ENCODE results near the gene KYNU. TPM values are rescaled to one million over a fixed set of nuclear protein-coding genes. Genes with fewer than 3 reads are reported as not detected.
A peak's percentile ranks its signal among the peaks of the same experiment; 100 is the strongest.

The KYNU gene
- total and polyA plus RNA-seq, 7 experiments from 2014 or later: 0.13 to 23.4 (median 1.4) TPM; not detected in 2

GRCh38 chr2:142992840-142993239 lies 115.4 kb downstream of the KYNU start:
- intact Hi-C loops (cut with micrococcal nuclease): no loop called here
- Histone ChIP-seq H3K27ac (ENCODE audit: low read depth, low read length) (no peak overlapping the region), H3K4me3 (ENCODE audit: low read length) (no peak overlapping the region), H3K4me1 (ENCODE audit: control insufficient read depth in 2 of 2, insufficient read depth in 2 of 2, low read length in 2 of 2) (no peaks in the 10 kb centered on the region), H3K9me3 (ENCODE audit: control insufficient read depth in 2 of 3, low read length in 3 of 3) (no peaks in the 10 kb centered on the region), H3K36me3 (ENCODE audit: control insufficient read depth in 2 of 3, insufficient read depth in 3 of 3, low read length in 3 of 3) (no peaks in the 10 kb centered on the region), H3K27me3 (ENCODE audit: control insufficient read depth in 2 of 2, insufficient read depth in 2 of 2, low read length in 2 of 2) (peaks cover 0 to under 1% of the 10 kb centered on the region in 2 donors)
- no peak for DNase-seq
- H3K27me3 Mint-ChIP-seq: peaks cover 7 to 43% (median 13%) of the 10 kb centered on the region in 5 donors
- H3K27ac Mint-ChIP-seq: no peak overlapping the region
- ATAC-seq: no peak
- ChIA-PET CTCF (no interaction called here), POLR2A (no interaction called here)
- peaks cover 0 to 5% (median 0%) of the 10 kb centered on the region in 7 donors for H3K4me1 Mint-ChIP-seq
- H3K9me3 Mint-ChIP-seq: no peaks in the 10 kb centered on the region
- H3K36me3 Mint-ChIP-seq: no peaks in the 10 kb centered on the region
- no peak overlapping the region for H3K4me3 Mint-ChIP-seq

GRCh38 chr2:142993771-142994170 lies 116.3 kb downstream of the KYNU start:
- ATAC-seq (no peak), DNase-seq (no peak)
- peaks cover 0 to 5% (median 0%) of the 10 kb centered on the region in 7 donors for H3K4me1 Mint-ChIP-seq
- H3K9me3 Mint-ChIP-seq: no peaks in the 10 kb centered on the region
- no peaks in the 10 kb centered on the region for H3K36me3 Mint-ChIP-seq
- no peak overlapping the region for H3K4me3 ChIP-seq (ENCODE audit: low read length)
- ChIA-PET CTCF (interaction anchor here (0.6 kb wide), 1 partner anchor 10 kb away, joined by 4 read pairs; no protein-coding TSS in a partner anchor), POLR2A (no interaction called here)
- H3K27me3 Mint-ChIP-seq: peaks cover 15 to 45% (median 22%) of the 10 kb centered on the region in 5 donors
- intact Hi-C loops (cut with micrococcal nuclease): no loop called here
- H3K36me3 ChIP-seq (ENCODE audit: control insufficient read depth in 2 of 3, insufficient read depth in 3 of 3, low read length in 3 of 3): no peaks in the 10 kb centered on the region
- no peaks in the 10 kb centered on the region for H3K9me3 ChIP-seq (ENCODE audit: control insufficient read depth in 2 of 3, low read length in 3 of 3)
- H3K4me3 Mint-ChIP-seq: no peak overlapping the region
- no peak overlapping the region for H3K27ac ChIP-seq (ENCODE audit: low read depth, low read length)
- H3K4me1 ChIP-seq (ENCODE audit: control insufficient read depth in 2 of 2, insufficient read depth in 2 of 2, low read length in 2 of 2): no peaks in the 10 kb centered on the region
- H3K27me3 ChIP-seq (ENCODE audit: control insufficient read depth in 2 of 2, insufficient read depth in 2 of 2, low read length in 2 of 2): peaks cover 0 to 6% of the 10 kb centered on the region in 2 donors
- no peak overlapping the region for H3K27ac Mint-ChIP-seq

- ATAC-seq (no peak), DNase-seq (no peak)
- Mint-ChIP-seq H3K4me3 (no peak overlapping the region), H3K4me1 (peaks cover 0 to 1% (median 0%) of the 10 kb centered on the region in 7 donors), H3K27me3 (peaks cover 15 to 45% (median 26%) of the 10 kb centered on the region in 5 donors), H3K9me3 (no peaks in the 10 kb centered on the region), H3K27ac (no peak overlapping the region), H3K36me3 (no peaks in the 10 kb centered on the region)
- ChIA-PET CTCF (no interaction called here), POLR2A (no interaction called here)
- H3K27ac ChIP-seq (ENCODE audit: low read depth, low read length): no peak overlapping the region
- intact Hi-C loops (cut with micrococcal nuclease): no loop called here
- H3K9me3 ChIP-seq (ENCODE audit: control insufficient read depth in 2 of 3, low read length in 3 of 3): no peaks in the 10 kb centered on the region
- H3K4me3 ChIP-seq (ENCODE audit: low read length): no peak overlapping the region
- peaks cover 0 to 6% of the 10 kb centered on the region in 2 donors for H3K27me3 ChIP-seq (ENCODE audit: control insufficient read depth in 2 of 2, insufficient read depth in 2 of 2, low read length in 2 of 2)
- no peaks in the 10 kb centered on the region for H3K36me3 ChIP-seq (ENCODE audit: control insufficient read depth in 2 of 3, insufficient read depth in 3 of 3, low read length in 3 of 3)
- no peaks in the 10 kb centered on the region for H3K4me1 ChIP-seq (ENCODE audit: control insufficient read depth in 2 of 2, insufficient read depth in 2 of 2, low read length in 2 of 2)
Measured at GRCh38 chr2:142994665-142995064, 117.2 kb downstream of the KYNU start.

GRCh38 chr2:142997231-142997630 lies 119.8 kb downstream of the KYNU start:
- Mint-ChIP-seq H3K27me3 (peaks cover 29 to 51% (median 36%) of the 10 kb centered on the region in 5 donors), H3K36me3 (no peaks in the 10 kb centered on the region), H3K4me3 (no peak overlapping the region), H3K4me1 (no peaks in the 10 kb centered on the region), H3K27ac (no peak overlapping the region), H3K9me3 (peaks cover 0 to 8% (median 0%) of the 10 kb centered on the region in 11 donors)
- H3K4me3 ChIP-seq (ENCODE audit: low read length): no peak overlapping the region
- no peaks in the 10 kb centered on the region for H3K36me3 ChIP-seq (ENCODE audit: control insufficient read depth in 2 of 3, insufficient read depth in 3 of 3, low read length in 3 of 3)
- ATAC-seq: no peak
- POLR2A ChIA-PET: no interaction called here
- intact Hi-C loops (cut with micrococcal nuclease): no loop called here
- no peak overlapping the region for H3K27ac ChIP-seq (ENCODE audit: low read depth, low read length)
- no peaks in the 10 kb centered on the region for H3K4me1 ChIP-seq (ENCODE audit: control insufficient read depth in 2 of 2, insufficient read depth in 2 of 2, low read length in 2 of 2)
- CTCF ChIA-PET: no interaction called here
- H3K9me3 ChIP-seq (ENCODE audit: control insufficient read depth in 2 of 3, low read length in 3 of 3): no peaks in the 10 kb centered on the region
- peaks cover 0 to 6% of the 10 kb centered on the region in 2 donors for H3K27me3 ChIP-seq (ENCODE audit: control insufficient read depth in 2 of 2, insufficient read depth in 2 of 2, low read length in 2 of 2)
- no peak for DNase-seq

- H3K9me3 Mint-ChIP-seq: peaks cover 0 to 14% (median under 1%) of the 10 kb centered on the region in 11 donors
- POLR2A ChIA-PET: no interaction called here
Measured at GRCh38 chr2:143000599-143000998, 123.1 kb downstream of the KYNU start.

GRCh38 chr2:143001501-143001900 lies 124.0 kb downstream of the KYNU start:
- no peaks in the 10 kb centered on the region for H3K9me3 ChIP-seq (ENCODE audit: control insufficient read depth in 2 of 3, low read length in 3 of 3)
- CTCF ChIA-PET: no interaction called here
- peaks cover 34 to 61% (median 43%) of the 10 kb centered on the region in 5 donors for H3K27me3 Mint-ChIP-seq
- H3K36me3 ChIP-seq (ENCODE audit: control insufficient read depth in 2 of 3, insufficient read depth in 3 of 3, low read length in 3 of 3): no peaks in the 10 kb centered on the region
- peaks cover 0 to 6% of the 10 kb centered on the region in 2 donors for H3K27me3 ChIP-seq (ENCODE audit: control insufficient read depth in 2 of 2, insufficient read depth in 2 of 2, low read length in 2 of 2)
- intact Hi-C loops (cut with micrococcal nuclease): no loop called here
- H3K4me1 Mint-ChIP-seq: no peaks in the 10 kb centered on the region
- H3K36me3 Mint-ChIP-seq: peaks cover 0 to 3% (median 0%) of the 10 kb centered on the region in 5 donors
- no peak overlapping the region for H3K4me3 Mint-ChIP-seq
- H3K4me3 ChIP-seq (ENCODE audit: low read length): no peak overlapping the region
- no peak overlapping the region for H3K27ac Mint-ChIP-seq
- ATAC-seq: no peak
- no peak overlapping the region for H3K27ac ChIP-seq (ENCODE audit: low read depth, low read length)
- H3K9me3 Mint-ChIP-seq: peaks cover 0 to 18% (median 3%) of the 10 kb centered on the region in 11 donors
- H3K4me1 ChIP-seq (ENCODE audit: control insufficient read depth in 2 of 2, insufficient read depth in 2 of 2, low read length in 2 of 2): no peaks in the 10 kb centered on the region
- POLR2A ChIA-PET: no interaction called here
- DNase-seq: no peak

More at GRCh38 chr2:143000599-143000998, 123.1 kb downstream of the KYNU start:
- Mint-ChIP-seq H3K27ac (no peak overlapping the region), H3K4me1 (no peaks in the 10 kb centered on the region), H3K27me3 (peaks cover 31 to 66% (median 42%) of the 10 kb centered on the region in 5 donors), H3K4me3 (no peak overlapping the region), H3K36me3 (peaks cover 0 to under 1% (median 0%) of the 10 kb centered on the region in 5 donors)
- H3K27ac ChIP-seq (ENCODE audit: low read depth, low read length): no peak overlapping the region
- intact Hi-C loops (cut with micrococcal nuclease): no loop called here
- no peaks in the 10 kb centered on the region for H3K9me3 ChIP-seq (ENCODE audit: control insufficient read depth in 2 of 3, low read length in 3 of 3)
- peaks cover 0 to 6% of the 10 kb centered on the region in 2 donors for H3K27me3 ChIP-seq (ENCODE audit: control insufficient read depth in 2 of 2, insufficient read depth in 2 of 2, low read length in 2 of 2)
- no peaks in the 10 kb centered on the region for H3K36me3 ChIP-seq (ENCODE audit: control insufficient read depth in 2 of 3, insufficient read depth in 3 of 3, low read length in 3 of 3)
- no peak for ATAC-seq
- CTCF ChIA-PET: no interaction called here
- no peaks in the 10 kb centered on the region for H3K4me1 ChIP-seq (ENCODE audit: control insufficient read depth in 2 of 2, insufficient read depth in 2 of 2, low read length in 2 of 2)
- DNase-seq: no peak
- H3K4me3 ChIP-seq (ENCODE audit: low read length): no peak overlapping the region

- intact Hi-C loops (cut with micrococcal nuclease): no loop called here
- Mint-ChIP-seq H3K27ac (no peak overlapping the region), H3K27me3 (peaks cover 0 to 41% (median 0%) of the 10 kb centered on the region in 5 donors), H3K4me3 (peak overlapping the region in 2 of 10 donors; percentile 17 to 41), H3K9me3 (peaks cover 0 to 9% (median 2%) of the 10 kb centered on the region in 11 donors), H3K4me1 (peaks cover 0 to 4% (median 0%) of the 10 kb centered on the region in 7 donors), H3K36me3 (no peaks in the 10 kb centered on the region)
- H3K27me3 ChIP-seq (ENCODE audit: control insufficient read depth in 2 of 2, insufficient read depth in 2 of 2, low read length in 2 of 2): no peaks in the 10 kb centered on the region
- no peaks in the 10 kb centered on the region for H3K9me3 ChIP-seq (ENCODE audit: control insufficient read depth in 2 of 3, low read length in 3 of 3)
- ChIA-PET POLR2A (no interaction called here), CTCF (interaction anchor here (1.1 kb wide), 1 partner anchor 10 kb away, joined by 3 read pairs; no protein-coding TSS in a partner anchor)
- no peak overlapping the region for H3K27ac ChIP-seq (ENCODE audit: low read depth, low read length)
- no peaks in the 10 kb centered on the region for H3K4me1 ChIP-seq (ENCODE audit: control insufficient read depth in 2 of 2, insufficient read depth in 2 of 2, low read length in 2 of 2)
- no peak overlapping the region for H3K4me3 ChIP-seq (ENCODE audit: low read length)
- DNase-seq: no peak
- ATAC-seq: no peak
- no peaks in the 10 kb centered on the region for H3K36me3 ChIP-seq (ENCODE audit: control insufficient read depth in 2 of 3, insufficient read depth in 3 of 3, low read length in 3 of 3)
Measured at GRCh38 chr2:143015656-143016055, 138.2 kb downstream of the KYNU start.
